Gastroesophageal sphincter (tissue), 4 donors: ENCODE measurements around the gene PRRG3. TPM values are rescaled to one million over a fixed set of nuclear protein-coding genes. Genes with fewer than 3 reads are reported as not detected.
"Not testable (repeated sequence)": the region's sequence is repeated elsewhere in the genome, so short reads cannot be mapped to it uniquely, and the experiment has no call there.

Experiments used
- ATAC-seq: fragments of 150-250 bp; one replicate; pipeline ENCODE4 v1.9.1; 2016; ENCODE audit warnings: mild to moderate bottlenecking, moderate library complexity
- H3K27ac ChIP-seq, 4 donors: fragments of 200-600 bp; sonication (generic) in 3 of 4; 1 replicate in 3 of 4; 2 replicates in 1 of 4; pipeline ENCODE4 v1.5.1; 2016 to 2019
- H3K27me3 ChIP-seq: fragments of 200-600 bp; sonication (generic); one replicate; pipeline ENCODE4 v1.5.1; 2019
- H3K36me3 ChIP-seq, 2 donors: fragments of 200-600 bp; sonication (generic); one replicate each; pipeline ENCODE4 v1.5.1; 2019; ENCODE audit warnings: control low read depth in 1 of 2
- H3K4me1 ChIP-seq, 3 donors: fragments of 200-600 bp; sonication (generic); 1 replicate in 2 of 3; 2 replicates in 1 of 3; pipeline ENCODE4 v1.5.1; 2016 to 2019; ENCODE audit warnings: control low read depth in 2 of 3
- H3K4me3 ChIP-seq, 2 donors: fragments of 200-600 bp; sonication (generic); one replicate each; pipeline ENCODE4 v1.5.1; 2019; ENCODE audit warnings: mild to moderate bottlenecking in 1 of 2, moderate library complexity in 1 of 2
- H3K9me3 ChIP-seq, 3 donors: fragments of 200-600 bp; sonication (generic); one replicate each; pipeline ENCODE4 v1.5.1; 2017 to 2019; ENCODE audit warnings: control low read depth in 2 of 3
- EP300 ChIP-seq: sonication (generic); formaldehyde crosslinking; IDR thresholded peaks from one replicate; pipeline ENCODE4 v1.6.1; 2017; ENCODE audit warnings: antibody characterized with exemption, mild to moderate bottlenecking
- POLR2A ChIP-seq, 2 donors: fragments of 450-650 bp; IDR thresholded peaks; one replicate each; pipeline ENCODE4 v1.6.1; 2017; ENCODE audit warnings: antibody characterized with exemption in 2 of 2, mild to moderate bottlenecking in 2 of 2, moderate library complexity in 1 of 2
- POLR2AphosphoS5 ChIP-seq: sonication (generic); formaldehyde crosslinking; IDR thresholded peaks from one replicate; pipeline ENCODE4 v1.6.1; 2017; ENCODE audit warnings: antibody characterized with exemption
- WGBS, 2 donors: methylation state at CpG; one replicate each; pipeline ENCODE4 v1.1.5; 2018; ENCODE audit warnings: low coverage in 1 of 2; 5-methylcytosine and 5-hydroxymethylcytosine counted together
- total RNA-seq, 4 donors: library from RNA; depleted of rRNA; stranded (reverse); fragments of >200 nt; gene quantifications; one replicate each; pipeline ENCODE4 v1.1.0, GENCODE V29; 2016
- TF ChIP-seq, protein P1 (sequence below), 4 experiments: fragments of 200-600 bp in 2 of 4; fragments of 450-650 bp in 2 of 4; sonication (generic) in 1 of 4; IDR thresholded peaks; one replicate each; pipeline ENCODE4 v1.5.1; 2017 to 2019; ENCODE audit warnings: antibody characterized with exemption in 4 of 4, mild to moderate bottlenecking in 2 of 4, moderate library complexity in 2 of 4

The PRRG3 gene
- total RNA-seq, 4 donors from 2014 or later: 0.47 to 1.3 (median 0.71) TPM

DNA sequence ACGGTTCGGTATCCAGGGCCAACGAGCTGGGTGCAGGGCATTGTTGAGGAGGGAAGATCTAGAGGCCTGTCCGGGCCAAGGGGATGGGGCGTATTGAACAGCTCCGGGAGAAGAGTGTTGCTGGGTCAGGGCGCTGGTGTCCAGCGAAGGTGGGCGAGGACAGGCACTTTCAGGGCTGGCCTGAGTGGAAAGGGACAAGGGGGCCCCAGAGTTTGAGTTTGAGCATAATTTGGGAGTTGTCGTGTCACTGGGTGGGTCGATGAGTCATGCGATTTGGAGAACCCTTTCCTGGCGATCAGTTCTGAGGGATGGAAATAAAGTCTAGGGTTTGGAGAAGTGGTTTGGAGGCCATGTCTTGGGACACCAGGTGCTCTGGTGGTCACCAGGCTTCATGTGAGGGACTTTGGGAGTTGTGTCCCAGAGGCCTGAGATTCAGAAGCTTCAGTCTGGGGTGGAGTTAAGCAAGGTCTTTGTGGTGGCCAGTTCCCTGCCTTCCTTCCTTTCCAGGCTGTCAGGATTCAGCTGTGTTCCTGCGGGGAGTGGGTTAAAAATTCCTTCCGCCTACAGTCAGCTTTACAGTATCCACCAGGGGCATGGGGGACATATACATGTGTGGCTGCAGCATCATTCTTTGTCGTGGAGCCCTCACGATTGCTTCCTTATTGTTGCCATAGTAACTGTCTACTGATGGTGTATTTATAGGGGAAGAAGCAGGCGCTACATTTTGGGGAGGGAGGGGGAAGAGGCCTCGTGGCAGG, 504 bp downstream of the PRRG3 start:
- ATAC-seq: no peak
- Histone ChIP-seq H3K27ac (peak overlapping the region in 2 of 4 donors; percentile 24 to 43), H3K27me3 (peaks cover 14% of the 10 kb centered on the region), H3K4me3 (peak overlapping the region in 1 of 2 donors; percentile 43), H3K9me3 (no peaks in the 10 kb centered on the region), H3K4me1 (peaks cover 0 to 5% (median 0%) of the 10 kb centered on the region in 3 donors), H3K36me3 (no peaks in the 10 kb centered on the region)
- WGBS, 2 donors: 30% methylated on average over 10 of the region's 19 CpGs; no CpG with 5 or more reads in 1 of the 2 donors
- TF ChIP-seq, protein P1, sequence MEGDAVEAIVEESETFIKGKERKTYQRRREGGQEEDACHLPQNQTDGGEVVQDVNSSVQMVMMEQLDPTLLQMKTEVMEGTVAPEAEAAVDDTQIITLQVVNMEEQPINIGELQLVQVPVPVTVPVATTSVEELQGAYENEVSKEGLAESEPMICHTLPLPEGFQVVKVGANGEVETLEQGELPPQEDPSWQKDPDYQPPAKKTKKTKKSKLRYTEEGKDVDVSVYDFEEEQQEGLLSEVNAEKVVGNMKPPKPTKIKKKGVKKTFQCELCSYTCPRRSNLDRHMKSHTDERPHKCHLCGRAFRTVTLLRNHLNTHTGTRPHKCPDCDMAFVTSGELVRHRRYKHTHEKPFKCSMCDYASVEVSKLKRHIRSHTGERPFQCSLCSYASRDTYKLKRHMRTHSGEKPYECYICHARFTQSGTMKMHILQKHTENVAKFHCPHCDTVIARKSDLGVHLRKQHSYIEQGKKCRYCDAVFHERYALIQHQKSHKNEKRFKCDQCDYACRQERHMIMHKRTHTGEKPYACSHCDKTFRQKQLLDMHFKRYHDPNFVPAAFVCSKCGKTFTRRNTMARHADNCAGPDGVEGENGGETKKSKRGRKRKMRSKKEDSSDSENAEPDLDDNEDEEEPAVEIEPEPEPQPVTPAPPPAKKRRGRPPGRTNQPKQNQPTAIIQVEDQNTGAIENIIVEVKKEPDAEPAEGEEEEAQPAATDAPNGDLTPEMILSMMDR (IDR thresholded peaks at IDR 0.05): no peak

DNA sequence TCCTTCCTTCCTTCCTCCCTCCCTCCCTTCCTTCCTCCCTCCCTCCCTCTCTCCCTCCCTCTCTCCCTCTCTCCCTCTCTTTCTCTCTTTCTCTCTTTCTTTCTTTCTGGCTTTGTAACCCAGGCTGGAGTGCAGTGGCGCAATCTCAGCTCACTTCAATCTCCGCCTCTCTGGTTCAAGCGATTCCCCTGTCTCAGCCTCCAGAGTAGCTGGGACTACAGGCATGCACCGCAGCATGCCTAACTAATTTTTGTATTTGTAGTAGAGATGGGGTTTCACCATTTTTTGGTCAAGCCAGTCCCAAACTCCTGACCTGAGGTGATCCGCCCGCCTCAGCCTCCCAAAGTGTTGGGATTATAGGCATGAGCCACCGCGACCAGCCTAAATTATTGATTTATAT, 1.8 kb downstream of the PRRG3 start:
- H3K9me3 ChIP-seq, H3K4me3 ChIP-seq, ATAC-seq, H3K4me1 ChIP-seq, H3K36me3 ChIP-seq: not testable (repeated sequence)
- Histone ChIP-seq H3K27ac (peak overlapping the region in 1 of 4 donors; percentile 19), H3K27me3 (peaks cover 14% of the 10 kb centered on the region)
- 76 to 100% methylated on average over 2 to 4 of the region's 8 CpGs for WGBS, 2 donors

DNA sequence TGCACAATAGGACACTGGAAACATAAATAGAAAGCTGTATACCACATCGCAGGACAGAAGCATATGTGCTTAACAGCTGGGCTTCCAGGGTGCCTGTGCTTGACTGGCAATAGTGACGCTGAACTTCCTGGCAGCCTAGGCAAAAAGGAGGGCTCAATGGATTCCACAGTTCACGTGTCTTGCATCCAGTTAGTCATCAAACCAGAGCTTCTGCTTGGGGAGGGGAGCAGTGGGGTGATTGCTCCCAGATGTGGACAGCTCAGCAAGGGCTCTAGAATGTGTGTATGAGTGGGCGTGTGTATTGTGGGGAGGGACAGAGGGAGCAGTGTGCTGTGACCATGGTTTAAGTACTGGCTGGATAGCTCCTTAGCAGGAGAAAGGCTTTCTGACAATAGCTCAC, 2.3 kb downstream of the PRRG3 start:
- 40% methylated on average over 2 of the region's 4 CpGs; no CpG with 5 or more reads in 1 of the 2 donors for WGBS, 2 donors
- ATAC-seq: peak; percentile 63
- peaks cover 0 to 5% (median 0%) of the 10 kb centered on the region in 3 donors for H3K4me1 ChIP-seq
- no peaks in the 10 kb centered on the region for H3K36me3 ChIP-seq
- TF ChIP-seq, protein P1 (IDR thresholded peaks at IDR 0.05): no peak
- TF ChIP-seq EP300 (no peak), POLR2A (IDR thresholded peaks at IDR 0.05) (no peak), POLR2AphosphoS5 (no peak)
- H3K4me3 ChIP-seq: no peak overlapping the region
- H3K27me3 ChIP-seq: peaks cover 14% of the 10 kb centered on the region
- H3K9me3 ChIP-seq: no peaks in the 10 kb centered on the region
- H3K27ac ChIP-seq: peak overlapping the region in 1 of 4 donors; percentile 19

DNA sequence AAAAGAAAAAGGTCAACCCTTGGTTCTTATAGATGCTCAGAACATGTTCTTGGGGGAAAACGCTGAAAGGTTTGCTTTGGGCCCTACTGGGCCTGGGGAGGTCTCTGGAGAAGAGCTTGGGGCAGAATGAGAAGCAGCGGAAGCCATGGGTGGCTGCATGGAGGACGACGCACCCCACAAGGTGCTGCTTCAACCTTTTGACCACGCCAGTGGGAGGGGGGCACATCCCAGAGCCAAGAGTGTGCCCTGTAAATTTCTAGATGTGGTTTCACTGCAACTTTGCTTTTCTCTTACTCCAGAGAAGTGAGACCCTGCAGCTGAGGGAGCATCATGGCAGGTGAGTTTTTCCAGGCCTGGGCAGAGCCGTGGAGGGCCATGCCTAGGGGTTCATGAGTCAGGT, 3.2 kb downstream of the PRRG3 start:
- 60% methylated on average over 2 of the region's 6 CpGs; no CpG with 5 or more reads in 1 of the 2 donors for WGBS, 2 donors
- no peak for ATAC-seq
- no peaks in the 10 kb centered on the region for H3K36me3 ChIP-seq
- peaks cover 14% of the 10 kb centered on the region for H3K27me3 ChIP-seq
- no peak overlapping the region for H3K27ac ChIP-seq
- H3K4me3 ChIP-seq: no peak overlapping the region
- no peaks in the 10 kb centered on the region for H3K9me3 ChIP-seq
- H3K4me1 ChIP-seq: peaks cover 0 to 5% (median 0%) of the 10 kb centered on the region in 3 donors
- no peak for TF ChIP-seq EP300
- TF ChIP-seq, protein P1 (IDR thresholded peaks at IDR 0.05): no peak
- TF ChIP-seq POLR2A (IDR thresholded peaks at IDR 0.05): no peak
- TF ChIP-seq POLR2AphosphoS5: no peak

DNA sequence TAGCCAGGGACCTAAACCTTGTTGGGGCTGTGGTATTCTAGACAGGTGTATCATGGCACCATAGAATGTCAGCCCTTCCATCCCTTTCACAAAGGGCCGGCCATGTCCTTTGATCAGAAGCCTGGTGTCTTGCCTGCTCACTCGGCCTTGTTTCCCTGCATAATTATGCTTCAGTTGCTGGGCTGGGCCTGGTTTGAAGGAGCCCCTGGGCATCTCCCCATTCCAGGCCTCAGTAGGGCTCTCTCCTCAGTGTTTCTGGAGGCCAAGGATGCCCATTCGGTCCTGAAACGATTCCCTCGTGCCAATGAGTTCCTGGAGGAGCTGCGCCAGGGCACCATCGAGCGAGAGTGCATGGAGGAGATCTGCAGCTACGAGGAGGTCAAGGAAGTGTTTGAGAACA, 4.5 kb downstream of the PRRG3 start:
- TF ChIP-seq POLR2AphosphoS5 (no peak), POLR2A (IDR thresholded peaks at IDR 0.05) (no peak), EP300 (no peak)
- TF ChIP-seq, protein P1 (IDR thresholded peaks at IDR 0.05): no peak
- ATAC-seq: no peak
- no CpG with 5 or more reads among the region's 9 CpGs for WGBS, 2 donors
- Histone ChIP-seq H3K27ac (no peak overlapping the region), H3K4me3 (no peak overlapping the region), H3K4me1 (peaks cover 0 to 5% (median 0%) of the 10 kb centered on the region in 3 donors), H3K9me3 (no peaks in the 10 kb centered on the region), H3K36me3 (no peaks in the 10 kb centered on the region), H3K27me3 (peaks cover 14% of the 10 kb centered on the region)
